Measurements from ENCODE around the gene LIMK2.
"Not testable (repeated sequence)": the region's sequence is repeated elsewhere in the genome, so short reads cannot be mapped to it uniquely, and the experiment has no call there.

The LIMK2 gene

GRCh38 chr22:31212783-31213629 is 908 bp downstream of the LIMK2 start:
- DNase-seq: no peak

GRCh38 chr22:31215018-31215535 is 3.0 kb downstream of the LIMK2 start:
- DNase-seq: no peak

GRCh38 chr22:31218565-31219262 is 6.6 kb downstream of the LIMK2 start:
- DNase-seq: no peak

- DNase-seq: no peak
These were observed 9.0 kb downstream of the LIMK2 start for GRCh38 chr22:31221084-31221483.

- DNase-seq: no peak
These were observed 10.6 kb downstream of the LIMK2 start for GRCh38 chr22:31222736-31223135.

- DNase-seq: no peak
These were observed 11.7 kb downstream of the LIMK2 start for GRCh38 chr22:31223786-31224191.

- not testable (repeated sequence) for DNase-seq
These were observed 12.6 kb downstream of the LIMK2 start for GRCh38 chr22:31224691-31225090.

- DNase-seq: no peak
These were observed 15.1 kb downstream of the LIMK2 start for GRCh38 chr22:31227186-31227585.

GRCh38 chr22:31229402-31230079 is 17.4 kb downstream of the LIMK2 start:
- no peak for DNase-seq

GRCh38 chr22:31230155-31230870 is 18.2 kb downstream of the LIMK2 start:
- DNase-seq: no peak

GRCh38 chr22:31230871-31231621 is 18.9 kb downstream of the LIMK2 start:
- DNase-seq: no peak

GRCh38 chr22:31233001-31233400 is 20.9 kb downstream of the LIMK2 start:
- DNase-seq: no peak

- DNase-seq: no peak
These were observed 23.0 kb downstream of the LIMK2 start for GRCh38 chr22:31235081-31235480.

GRCh38 chr22:31236044-31236443 is 23.9 kb downstream of the LIMK2 start:
- DNase-seq: not testable (repeated sequence)

- DNase-seq: no peak
These were observed 26.0 kb downstream of the LIMK2 start for GRCh38 chr22:31238057-31238456.

GRCh38 chr22:31239771-31240370 is 27.8 kb downstream of the LIMK2 start:
- no peak for DNase-seq

GRCh38 chr22:31241200-31241599 is 29.1 kb downstream of the LIMK2 start:
- DNase-seq: no peak

GRCh38 chr22:31241936-31242335 is 29.8 kb downstream of the LIMK2 start:
- no peak for DNase-seq

- DNase-seq: no peak
These were observed 31.4 kb downstream of the LIMK2 start for GRCh38 chr22:31243339-31244045.

GRCh38 chr22:31244046-31244942 is 32.2 kb downstream of the LIMK2 start:
- no peak for DNase-seq

All from cortex of kidney (tissue), 1 donor.